ENCODE measurements around the gene VAMP8.

VAMP8 gene

GRCh38 chr2:85631316-85631715 lies 53.9 kb downstream of the VAMP8 start:
- no peak for DNase-seq (ENCODE audit: low read depth)
- TF ChIP-seq CTCF (IDR thresholded peaks at IDR 0.05; ENCODE audit: low read length, missing control alignments) = no peak

More at GRCh38 chr2:85631316-85631715, 53.9 kb downstream of the VAMP8 start:
- H3K4me3 ChIP-seq (replicated peaks; ENCODE audit: low read depth, low read length) = no peak overlapping the region
